ENCODE results near the gene NBEAL2.

- no peak for TF ChIP-seq POLR2A (IDR thresholded peaks at IDR 0.05; ENCODE audit: low read depth, low read length)
- peak; percentile 52; the same call in 1 of the 2 replicates for TF ChIP-seq POLR2AphosphoS5 (IDR thresholded peaks at IDR 0.05; ENCODE audit: low read depth, low read length)
Observed at GRCh38 chr3:47014036-47014435, 34.6 kb downstream of the NBEAL2 start.

All from GM12892 (cell line).